HL-60 (cell line): Measurements from ENCODE around the gene CAMKMT.

Source experiments
- POLR2AphosphoS5 ChIP-seq: IDR thresholded peaks from 2 replicates; pipeline ENCODE4 v1.6.1; 2012; ENCODE audit warnings: low read depth
- SPI1 ChIP-seq: IDR thresholded peaks from 2 replicates; pipeline ENCODE4 v1.6.1; 2012; ENCODE audit warnings: low read depth, mild to moderate bottlenecking, borderline replicate concordance
- TF ChIP-seq, protein P1 (sequence below): IDR thresholded peaks from one replicate; pipeline ENCODE4 v1.5.1; 2011; ENCODE audit warnings: low read length, control low read depth, inconsistent platforms; ENCODE audit not compliant: insufficient read depth

DNA sequence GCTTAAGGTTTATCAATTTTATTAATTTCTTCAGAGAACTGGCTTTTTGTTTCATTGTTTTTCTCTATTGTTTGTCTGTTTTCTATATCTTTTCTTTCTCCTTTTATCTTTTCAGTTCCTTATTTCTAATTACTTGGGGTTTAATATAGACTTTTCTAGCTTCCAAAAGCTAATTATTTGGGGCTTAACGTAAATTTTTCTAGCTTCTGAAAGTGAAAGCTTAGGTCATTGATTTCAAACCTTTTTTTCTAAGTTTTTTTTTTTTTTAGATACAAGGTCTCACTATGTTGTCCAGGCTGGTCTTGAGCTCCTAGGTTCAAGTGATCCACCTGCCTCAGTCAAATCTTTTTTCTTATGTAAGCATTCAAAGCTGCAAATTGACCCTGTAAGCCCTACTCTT lies 266.6 kb downstream of the CAMKMT start:
- TF ChIP-seq, protein P1, sequence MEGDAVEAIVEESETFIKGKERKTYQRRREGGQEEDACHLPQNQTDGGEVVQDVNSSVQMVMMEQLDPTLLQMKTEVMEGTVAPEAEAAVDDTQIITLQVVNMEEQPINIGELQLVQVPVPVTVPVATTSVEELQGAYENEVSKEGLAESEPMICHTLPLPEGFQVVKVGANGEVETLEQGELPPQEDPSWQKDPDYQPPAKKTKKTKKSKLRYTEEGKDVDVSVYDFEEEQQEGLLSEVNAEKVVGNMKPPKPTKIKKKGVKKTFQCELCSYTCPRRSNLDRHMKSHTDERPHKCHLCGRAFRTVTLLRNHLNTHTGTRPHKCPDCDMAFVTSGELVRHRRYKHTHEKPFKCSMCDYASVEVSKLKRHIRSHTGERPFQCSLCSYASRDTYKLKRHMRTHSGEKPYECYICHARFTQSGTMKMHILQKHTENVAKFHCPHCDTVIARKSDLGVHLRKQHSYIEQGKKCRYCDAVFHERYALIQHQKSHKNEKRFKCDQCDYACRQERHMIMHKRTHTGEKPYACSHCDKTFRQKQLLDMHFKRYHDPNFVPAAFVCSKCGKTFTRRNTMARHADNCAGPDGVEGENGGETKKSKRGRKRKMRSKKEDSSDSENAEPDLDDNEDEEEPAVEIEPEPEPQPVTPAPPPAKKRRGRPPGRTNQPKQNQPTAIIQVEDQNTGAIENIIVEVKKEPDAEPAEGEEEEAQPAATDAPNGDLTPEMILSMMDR: no peak
- TF ChIP-seq POLR2AphosphoS5 (no peak), SPI1 (no peak)
